ENCODE measurements around the gene UBAC1.

UBAC1 gene

DNA sequence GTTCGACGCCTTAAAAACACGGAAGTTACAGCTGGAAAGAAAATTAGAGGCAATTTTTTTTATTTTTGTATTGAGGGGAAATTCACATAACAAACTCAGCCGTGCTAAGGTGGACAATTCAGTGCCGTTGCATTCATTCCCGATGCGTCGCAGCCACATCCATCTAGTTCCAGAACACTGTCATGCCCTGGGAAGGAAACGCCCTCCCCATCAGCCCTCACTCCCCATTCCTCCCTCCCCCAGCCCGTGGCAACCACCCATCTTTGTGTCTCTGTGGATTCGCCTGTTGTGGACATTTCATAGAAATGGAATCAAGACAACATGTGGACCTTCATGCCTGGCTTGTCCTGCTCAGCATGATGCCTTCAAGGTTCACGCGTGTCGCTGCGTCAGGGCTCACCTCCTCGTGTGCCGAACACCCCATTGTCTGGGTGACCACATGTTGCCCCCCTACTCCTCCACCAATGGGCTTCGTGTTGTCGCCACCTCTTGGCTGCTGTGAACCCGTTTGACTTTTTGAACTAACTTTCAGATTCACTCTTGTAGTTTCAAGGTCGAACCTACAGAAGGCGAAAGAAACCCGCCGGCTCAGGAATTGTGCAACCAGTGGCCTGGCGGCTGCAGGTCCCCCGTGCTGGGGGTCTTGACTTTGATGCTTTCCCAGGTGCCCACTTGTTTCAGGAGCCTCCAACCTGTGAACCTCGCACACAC, 36.4 kb downstream of the UBAC1 start:
- H3K79me2 ChIP-seq (ENCODE audit: control insufficient read depth, low read length), result no peaks in the 10 kb centered on the region
- H3K27ac ChIP-seq (ENCODE audit: low read depth, low read length), result no peak overlapping the region
- H3K9me2 ChIP-seq (replicated peaks; ENCODE audit: control insufficient read depth, low read length), result no peaks in the 10 kb centered on the region
- H3K9me3 ChIP-seq (ENCODE audit: control insufficient read depth, insufficient read depth, low read length), result no peaks in the 10 kb centered on the region
- H3K4me2 ChIP-seq (ENCODE audit: low read length), result no peak overlapping the region
- no peaks in the 10 kb centered on the region for H4K20me1 ChIP-seq (ENCODE audit: control insufficient read depth, insufficient read depth, low read depth, low read length)
- no peaks in the 10 kb centered on the region for H3K27me3 ChIP-seq (ENCODE audit: control insufficient read depth, low read length)
- no peaks in the 10 kb centered on the region for H3F3A ChIP-seq (ENCODE audit: control insufficient read depth, insufficient read depth)
- 0 out of 2 replicates have a peak, but pooled peaks cover 4% of the 10 kb centered on the region for H3K36me3 ChIP-seq (ENCODE audit: control insufficient read depth, low read length)
- no peaks in the 10 kb centered on the region for H3K4me1 ChIP-seq (ENCODE audit: control insufficient read depth, low read length)
- no peak overlapping the region for H3K4me3 ChIP-seq (ENCODE audit: low read length)
- TF ChIP-seq EZH2phosphoT487 (IDR thresholded peaks at IDR 0.05; ENCODE audit: borderline replicate concordance, low read length), result no peak
- TF ChIP-seq, protein P1, sequence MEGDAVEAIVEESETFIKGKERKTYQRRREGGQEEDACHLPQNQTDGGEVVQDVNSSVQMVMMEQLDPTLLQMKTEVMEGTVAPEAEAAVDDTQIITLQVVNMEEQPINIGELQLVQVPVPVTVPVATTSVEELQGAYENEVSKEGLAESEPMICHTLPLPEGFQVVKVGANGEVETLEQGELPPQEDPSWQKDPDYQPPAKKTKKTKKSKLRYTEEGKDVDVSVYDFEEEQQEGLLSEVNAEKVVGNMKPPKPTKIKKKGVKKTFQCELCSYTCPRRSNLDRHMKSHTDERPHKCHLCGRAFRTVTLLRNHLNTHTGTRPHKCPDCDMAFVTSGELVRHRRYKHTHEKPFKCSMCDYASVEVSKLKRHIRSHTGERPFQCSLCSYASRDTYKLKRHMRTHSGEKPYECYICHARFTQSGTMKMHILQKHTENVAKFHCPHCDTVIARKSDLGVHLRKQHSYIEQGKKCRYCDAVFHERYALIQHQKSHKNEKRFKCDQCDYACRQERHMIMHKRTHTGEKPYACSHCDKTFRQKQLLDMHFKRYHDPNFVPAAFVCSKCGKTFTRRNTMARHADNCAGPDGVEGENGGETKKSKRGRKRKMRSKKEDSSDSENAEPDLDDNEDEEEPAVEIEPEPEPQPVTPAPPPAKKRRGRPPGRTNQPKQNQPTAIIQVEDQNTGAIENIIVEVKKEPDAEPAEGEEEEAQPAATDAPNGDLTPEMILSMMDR (IDR thresholded peaks at IDR 0.05; ENCODE audit: low read depth, low read length, poor library complexity, severe bottlenecking), result no peak

DNA sequence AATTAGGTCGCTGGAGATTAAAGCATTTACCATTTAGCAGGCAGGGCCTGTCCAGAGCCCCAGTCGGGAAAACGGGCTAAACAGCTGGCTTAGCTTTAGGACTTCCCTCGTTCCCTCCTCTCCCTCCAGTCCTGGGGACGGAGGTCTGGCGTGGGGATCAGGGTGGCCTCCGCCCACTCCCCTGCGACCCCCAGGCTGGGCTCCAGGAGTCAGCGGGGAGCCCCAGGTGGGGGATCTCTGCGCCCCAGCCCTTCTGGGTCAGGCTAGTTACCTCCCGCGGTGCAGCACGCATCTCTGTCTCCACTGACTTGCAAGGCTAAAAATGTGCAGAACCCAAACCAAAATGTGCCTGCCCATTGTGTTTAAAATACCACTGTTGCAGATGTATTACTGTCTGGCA, 37.7 kb downstream of the UBAC1 start:
- H3K27ac ChIP-seq (ENCODE audit: low read depth, low read length), result no peak overlapping the region
- no peak overlapping the region for H3K4me3 ChIP-seq (ENCODE audit: low read length)
- 0 out of 2 replicates have a peak, but pooled peaks cover 4% of the 10 kb centered on the region for H3K36me3 ChIP-seq (ENCODE audit: control insufficient read depth, low read length)
- H3K4me1 ChIP-seq (ENCODE audit: control insufficient read depth, low read length), result no peaks in the 10 kb centered on the region
- H4K20me1 ChIP-seq (ENCODE audit: control insufficient read depth, insufficient read depth, low read depth, low read length), result no peaks in the 10 kb centered on the region
- no peaks in the 10 kb centered on the region for H3F3A ChIP-seq (ENCODE audit: control insufficient read depth, insufficient read depth)
- H3K9me2 ChIP-seq (replicated peaks; ENCODE audit: control insufficient read depth, low read length), result no peaks in the 10 kb centered on the region
- H3K9me3 ChIP-seq (ENCODE audit: control insufficient read depth, insufficient read depth, low read length), result no peaks in the 10 kb centered on the region; the same call in 1 of the 2 replicates
- no peaks in the 10 kb centered on the region for H3K79me2 ChIP-seq (ENCODE audit: control insufficient read depth, low read length)
- no peak overlapping the region for H3K4me2 ChIP-seq (ENCODE audit: low read length)
- TF ChIP-seq, protein P1 (IDR thresholded peaks at IDR 0.05; ENCODE audit: low read depth, low read length, poor library complexity, severe bottlenecking), result no peak
- TF ChIP-seq EZH2phosphoT487 (IDR thresholded peaks at IDR 0.05; ENCODE audit: borderline replicate concordance, low read length), result no peak
- H3K27me3 ChIP-seq (ENCODE audit: control insufficient read depth, low read length), result no peaks in the 10 kb centered on the region

DNA sequence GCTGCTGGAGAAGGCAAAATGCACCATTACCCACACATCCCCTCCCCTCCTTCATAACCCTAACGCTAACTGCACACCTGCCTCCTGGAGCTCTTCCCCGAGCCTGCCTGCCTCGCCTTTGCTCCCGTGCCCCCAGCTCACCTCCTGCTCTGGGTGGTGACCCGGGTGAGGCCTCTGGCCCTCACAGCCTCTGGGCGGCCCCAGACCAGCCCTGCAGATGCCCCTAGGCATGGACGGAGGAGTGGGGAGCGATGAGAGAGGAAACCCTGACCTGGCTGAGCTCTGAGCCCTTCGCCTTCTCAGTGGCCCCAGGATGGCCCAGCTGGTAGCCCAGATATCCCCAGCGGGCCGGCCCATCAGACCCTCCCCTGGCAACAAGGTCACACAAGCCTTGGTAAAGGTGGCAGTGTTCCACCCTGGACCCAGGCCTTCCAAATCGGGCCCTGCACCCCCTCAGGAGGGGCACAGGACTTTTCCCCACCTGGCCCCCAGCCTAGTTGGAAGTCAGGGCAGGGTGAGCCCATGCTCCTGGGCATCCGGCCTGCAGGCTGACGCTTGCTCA, 39.3 kb downstream of the UBAC1 start:
- peaks cover 4% of the 10 kb centered on the region; the same call in 1 of the 2 replicates for H3K36me3 ChIP-seq (ENCODE audit: control insufficient read depth, low read length)
- no peaks in the 10 kb centered on the region for H3K9me2 ChIP-seq (replicated peaks; ENCODE audit: control insufficient read depth, low read length)
- H3K4me2 ChIP-seq (ENCODE audit: low read length), result no peak overlapping the region
- no peaks in the 10 kb centered on the region for H3K27me3 ChIP-seq (ENCODE audit: control insufficient read depth, low read length)
- 0 out of 2 replicates have a peak, but pooled peaks cover 1% of the 10 kb centered on the region for H3F3A ChIP-seq (ENCODE audit: control insufficient read depth, insufficient read depth)
- peaks cover 7% of the 10 kb centered on the region; the same call in 1 of the 2 replicates for H3K9me3 ChIP-seq (ENCODE audit: control insufficient read depth, insufficient read depth, low read length)
- H3K27ac ChIP-seq (ENCODE audit: low read depth, low read length), result no peak overlapping the region
- no peak for TF ChIP-seq EZH2phosphoT487 (IDR thresholded peaks at IDR 0.05; ENCODE audit: borderline replicate concordance, low read length)
- TF ChIP-seq, protein P1 (IDR thresholded peaks at IDR 0.05; ENCODE audit: low read depth, low read length, poor library complexity, severe bottlenecking), result no peak
- no peak overlapping the region for H3K4me3 ChIP-seq (ENCODE audit: low read length)
- H3K4me1 ChIP-seq (ENCODE audit: control insufficient read depth, low read length), result peaks cover 4% of the 10 kb centered on the region
- no peaks in the 10 kb centered on the region for H3K79me2 ChIP-seq (ENCODE audit: control insufficient read depth, low read length)
- H4K20me1 ChIP-seq (ENCODE audit: control insufficient read depth, insufficient read depth, low read depth, low read length), result no peaks in the 10 kb centered on the region
